ENCODE data around the gene EVA1B.

GRCh38 chr1:36273024-36273423 is 50.4 kb downstream of the EVA1B start:
- TF ChIP-seq CTCF (IDR thresholded peaks at IDR 0.05; ENCODE audit: low read depth, low read length, poor library complexity, severe bottlenecking) (no peak), EZH2phosphoT487 (IDR thresholded peaks at IDR 0.05; ENCODE audit: borderline replicate concordance, low read length) (no peak)
